Activated CD8-positive, alpha-beta T cell treated with anti-CD3 and anti-CD28 coated beads for 36 hours (primary cell): ENCODE data around the gene UQCRC1. TPM values are rescaled to one million over a fixed set of nuclear protein-coding genes. Genes with fewer than 3 reads are reported as not detected.

ENCODE experiments used
- ATAC-seq: fragments of 200-7000 bp; cut with Tn5 transposase; one replicate; pipeline ENCODE4 v1.10.0; 2021; ENCODE audit warnings: mild to moderate bottlenecking, moderate library complexity
- CTCF ChIA-PET: fragments of 350-600 bp; sonication (Branson Sonifier 250); formaldehyde crosslinking; loops from one replicate; lab custom pipeline; 2021; ENCODE audit warnings: antibody characterized with exemption; lab: Charles Lee
- POLR2A ChIA-PET: fragments of 350-600 bp; sonication (Branson Sonifier 250); formaldehyde crosslinking; loops from one replicate; lab custom pipeline; 2021; ENCODE audit warnings: antibody characterized with exemption; lab: Charles Lee
- DNase-seq: peaks from one replicate; pipeline ENCODE4 v3.0.0-alpha.2; 2020
- H3K27ac Mint-ChIP-seq: one replicate; pipeline ENCODE4 v1.8.0; 2021; ENCODE audit warnings: mild to moderate bottlenecking, mixed read lengths
- H3K27me3 Mint-ChIP-seq: one replicate; pipeline ENCODE4 v1.8.0; 2021; ENCODE audit warnings: mixed read lengths
- H3K36me3 Mint-ChIP-seq: one replicate; pipeline ENCODE4 v1.8.0; 2021; ENCODE audit warnings: low read depth, mixed read lengths
- H3K4me1 Mint-ChIP-seq: one replicate; pipeline ENCODE4 v1.8.0; 2021; ENCODE audit warnings: low read depth, mixed read lengths
- H3K4me3 Mint-ChIP-seq: one replicate; pipeline ENCODE4 v1.8.0; 2021; ENCODE audit warnings: mild to moderate bottlenecking, moderate library complexity, mixed read lengths
- H3K9me3 Mint-ChIP-seq: one replicate; pipeline ENCODE4 v1.8.0; 2021; ENCODE audit warnings: mixed read lengths
- CTCF ChIP-seq: fragments of 200-600 bp; IDR thresholded peaks from one replicate; pipeline ENCODE4 v1.8.0; 2022; ENCODE audit warnings: antibody characterized with exemption, mild to moderate bottlenecking
- intact Hi-C: fragments of 100-400 bp; cut with micrococcal nuclease; formaldehyde crosslinking; loops from one replicate; pipeline ENCODE4 v1.10.0; 2022
- total RNA-seq, 2 experiments: library from RNA; stranded (reverse); gene quantifications; one replicate each; pipeline ENCODE4 v1.2.3, GENCODE V29; 2021

The UQCRC1 gene
- total RNA-seq, 2 experiments from 2014 or later = 240 to 256 TPM

DNA sequence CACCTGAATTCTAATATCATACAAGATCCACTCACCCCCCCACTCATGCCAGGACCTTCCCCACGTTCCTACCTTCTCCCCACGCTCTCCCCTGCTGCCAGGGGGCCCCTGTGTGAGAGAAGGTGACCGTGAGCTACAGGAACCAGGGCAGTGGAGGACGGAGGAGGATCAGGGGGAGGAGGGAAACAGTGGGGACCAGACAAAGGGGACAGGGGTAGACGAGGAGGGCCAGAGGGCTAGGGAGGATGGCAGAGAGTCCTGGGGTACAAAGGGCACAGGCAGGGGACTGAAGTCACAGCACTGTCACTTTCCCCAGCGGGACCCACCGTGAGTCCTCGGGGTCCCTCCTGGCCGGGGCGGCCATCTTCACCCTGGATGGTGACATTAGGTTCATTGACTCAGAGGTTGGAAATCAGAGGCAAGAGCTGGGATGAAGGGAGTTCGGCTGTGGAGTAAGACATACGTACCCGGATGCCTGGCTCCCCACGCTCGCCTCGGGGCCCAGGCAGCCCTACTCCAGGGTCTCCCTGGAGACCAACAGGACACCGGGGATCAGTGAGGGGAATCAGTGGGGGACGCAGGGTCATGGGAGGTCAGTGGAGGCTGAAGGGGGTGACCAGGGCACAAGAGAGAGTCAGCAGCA lies 39.5 kb downstream of the UQCRC1 start:
- Mint-ChIP-seq H3K9me3 (no peaks in the 10 kb centered on the region), H3K27me3 (no peaks in the 10 kb centered on the region), H3K4me1 (peaks cover 6% of the 10 kb centered on the region), H3K4me3 (no peak overlapping the region), H3K27ac (no peak overlapping the region), H3K36me3 (no peaks in the 10 kb centered on the region)
- CTCF ChIA-PET = interaction anchor here (0.8 kb wide), 1 partner anchor 21 kb away, joined by 3 read pairs; no protein-coding TSS in a partner anchor
- POLR2A ChIA-PET = no interaction called here
- ATAC-seq (no peak), DNase-seq (no peak)
- intact Hi-C loops = no loop called here
- TF ChIP-seq CTCF = no peak

DNA sequence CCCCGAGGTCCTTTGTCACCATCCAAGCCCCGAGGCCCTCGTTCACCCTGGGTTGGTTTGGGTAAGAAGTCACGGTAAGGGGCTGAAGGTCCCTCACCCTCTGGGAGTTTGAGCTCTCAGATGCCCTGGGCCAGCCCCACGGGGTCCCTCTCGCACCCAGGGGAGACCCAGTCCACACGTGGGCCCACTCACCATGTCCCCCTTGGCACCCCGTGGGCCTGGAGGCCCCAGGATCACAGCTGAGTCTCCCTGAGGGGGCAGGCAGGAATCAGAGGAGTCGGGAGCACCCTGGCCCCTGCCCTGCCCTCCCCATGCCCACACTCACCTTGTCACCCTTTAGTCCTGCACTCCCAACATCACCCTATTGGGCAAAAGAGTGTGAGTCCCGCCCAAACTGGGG lies 40.0 kb downstream of the UQCRC1 start:
- Mint-ChIP-seq H3K27me3 (no peaks in the 10 kb centered on the region), H3K4me1 (peaks cover 6% of the 10 kb centered on the region), H3K9me3 (no peaks in the 10 kb centered on the region), H3K36me3 (no peaks in the 10 kb centered on the region), H3K4me3 (no peak overlapping the region), H3K27ac (no peak overlapping the region)
- ATAC-seq (no peak), DNase-seq (no peak)
- ChIA-PET POLR2A (no interaction called here), CTCF (interaction anchor here (0.8 kb wide), 1 partner anchor 20 kb away, joined by 3 read pairs; no protein-coding TSS in a partner anchor)
- intact Hi-C loops = no loop called here
- TF ChIP-seq CTCF = no peak

GRCh38 chr3:48568476-48568875 lies 41.0 kb downstream of the UQCRC1 start:
- ATAC-seq = no peak
- intact Hi-C loops = no loop called here
- Mint-ChIP-seq H3K36me3 (no peaks in the 10 kb centered on the region), H3K27me3 (no peaks in the 10 kb centered on the region), H3K4me3 (no peak overlapping the region), H3K27ac (no peak overlapping the region), H3K9me3 (no peaks in the 10 kb centered on the region), H3K4me1 (peaks cover 12% of the 10 kb centered on the region)
- ChIA-PET CTCF (interaction anchor here (2.0 kb wide), 1 partner anchor 10 kb away, joined by 6 read pairs; no protein-coding TSS in a partner anchor), POLR2A (interaction anchor here (0.6 to 1.0 kb wide), 2 partner anchors 50 to 60 kb away, joined by 3 read pairs; no protein-coding TSS in a partner anchor)
- TF ChIP-seq CTCF = no peak
- DNase-seq = no peak

DNA sequence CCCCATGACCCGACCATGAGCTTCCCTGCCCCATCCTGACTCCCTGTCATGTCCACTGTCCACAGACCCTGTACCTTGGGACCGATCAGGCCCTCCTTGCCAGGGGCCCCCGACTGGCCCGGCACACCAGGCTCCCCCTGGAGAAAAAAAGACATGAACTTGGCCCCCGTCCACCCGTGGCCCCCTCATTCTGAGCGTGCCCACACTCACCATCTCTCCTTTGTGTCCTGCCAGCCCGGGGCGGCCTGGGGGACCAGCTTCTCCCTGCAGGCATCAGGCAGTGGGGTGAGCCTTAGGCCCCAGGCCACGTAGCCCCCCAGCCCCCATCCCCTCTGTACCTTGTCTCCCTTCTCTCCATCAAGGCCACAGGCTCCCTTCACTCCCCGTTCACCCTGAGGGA lies 41.9 kb downstream of the UQCRC1 start:
- Mint-ChIP-seq H3K9me3 (no peaks in the 10 kb centered on the region), H3K36me3 (no peaks in the 10 kb centered on the region), H3K4me1 (peaks cover 18% of the 10 kb centered on the region), H3K27me3 (no peaks in the 10 kb centered on the region), H3K27ac (no peak overlapping the region), H3K4me3 (no peak overlapping the region)
- DNase-seq (no peak), ATAC-seq (no peak)
- no peak for TF ChIP-seq CTCF
- CTCF ChIA-PET = interaction anchor here (1.0 to 2.0 kb wide), 2 partner anchors 9 to 11 kb away, joined by 4 to 6 read pairs; partner anchors contain the start of gene PFKFB4
- POLR2A ChIA-PET = interaction anchor here (1.0 kb wide), 1 partner anchor 61 kb away, joined by 3 read pairs; no protein-coding TSS in a partner anchor
- intact Hi-C loops = no loop called here

- ChIA-PET CTCF (interaction anchor here (1.0 to 2.0 kb wide), 2 partner anchors 9 to 10 kb away, joined by 4 to 6 read pairs; partner anchors contain the start of gene PFKFB4), POLR2A (interaction anchor here (1.0 to 1.4 kb wide), 2 partner anchors 10 to 61 kb away, joined by 3 to 4 read pairs; no protein-coding TSS in a partner anchor)
- Mint-ChIP-seq H3K9me3 (no peaks in the 10 kb centered on the region), H3K4me1 (peaks cover 18% of the 10 kb centered on the region), H3K4me3 (no peak overlapping the region), H3K27me3 (no peaks in the 10 kb centered on the region), H3K36me3 (no peaks in the 10 kb centered on the region), H3K27ac (peak overlapping the region; percentile 47)
- DNase-seq (no peak), ATAC-seq (no peak)
- TF ChIP-seq CTCF = no peak
- intact Hi-C loops = no loop called here
Observed at GRCh38 chr3:48567090-48567489, 42.4 kb downstream of the UQCRC1 start.
